ENCODE data around the gene CACNA2D2. TPM values are rescaled to one million over a fixed set of nuclear protein-coding genes. Genes with fewer than 3 reads are reported as not detected.

CACNA2D2 gene
- polyA plus RNA-seq, 1 of the 3 experiments (the other 2 are of a cell fraction) = 1.1 TPM

- POLR2A ChIA-PET = no interaction called here
- Histone ChIP-seq H3F3A (replicated peaks; ENCODE audit: insufficient read depth) (no peaks in the 10 kb centered on the region), H3K36me3 (replicated peaks in 1 of 2; ENCODE audit: control insufficient read depth in 1 of 2, insufficient read depth in 2 of 2, low read length in 1 of 2) (no peaks in the 10 kb centered on the region), H3K9me2 (no peaks in the 10 kb centered on the region), H2AFZ (ENCODE audit: low read depth) (no peak overlapping the region), H4K20me1 (ENCODE audit: insufficient read depth) (no peaks in the 10 kb centered on the region), H3K4me1 (ENCODE audit: control insufficient read depth in 1 of 2, insufficient read depth in 2 of 2, low read depth in 1 of 2, low read length in 1 of 2) (peaks cover 0 to 30% of the 10 kb centered on the region in 2 experiments; a peak in 1 of 4 replicates), H3K4me3 (ENCODE audit: low read depth in 2 of 2, low read length in 1 of 2) (no peak overlapping the region), H3K9me3 (no peaks in the 10 kb centered on the region), H3K27ac (ENCODE audit: low read depth in 2 of 2, low read length in 1 of 2) (no peak overlapping the region), H3K27me3 (ENCODE audit: insufficient read depth) (peaks cover 13% of the 10 kb centered on the region), H3K79me2 (ENCODE audit: insufficient read depth) (no peaks in the 10 kb centered on the region), H3K4me2 (no peak overlapping the region), H3K9ac (no peak overlapping the region)
- TF ChIP-seq MAX (IDR thresholded peaks at IDR 0.05; ENCODE audit: low read depth) (no peak), USF1 (IDR thresholded peaks at IDR 0.05; ENCODE audit: borderline replicate concordance, low read depth) (no peak), FOXJ3 (CRISPR knock-in tag; IDR thresholded peaks at IDR 0.05) (no peak), FOXM1 (IDR thresholded peaks at IDR 0.05; ENCODE audit: low read depth) (no peak), EZH2phosphoT487 (IDR thresholded peaks at IDR 0.05; ENCODE audit: borderline replicate concordance, low read depth) (no peak), REST (IDR thresholded peaks at IDR 0.05; ENCODE audit: low read depth, low read length) (no peak), GABPA (IDR thresholded peaks at IDR 0.05; ENCODE audit: low read depth) (no peak), MXI1 (IDR thresholded peaks at IDR 0.05; ENCODE audit: low read depth, low read length) (no peak), RFX5 (IDR thresholded peaks at IDR 0.05; ENCODE audit: low read length) (no peak), FOSL2 (IDR thresholded peaks at IDR 0.05; ENCODE audit: borderline replicate concordance, low read depth) (no peak), NFIC (IDR thresholded peaks at IDR 0.05; ENCODE audit: borderline replicate concordance) (no peak)
- no peak for DNase-seq
- CTCF ChIA-PET = interaction anchor here (0.7 to 22.6 kb wide), 13 partner anchors 8 to 293 kb away, joined by 3 to 499 read pairs (median 6); no protein-coding TSS in a partner anchor
- 48% methylated on average over 10 of the region's 18 CpGs for WGBS (ENCODE audit: low lambda C conversion rate)
Observed at GRCh38 chr3:50539356-50540286, 36.2 kb upstream of the CACNA2D2 start.

All from SK-N-SH (cell line).